GM12874 (cell line): Measurements from ENCODE around the gene CIROP.

ENCODE experiments used
- TF ChIP-seq, protein P1 (sequence below): IDR thresholded peaks from 2 replicates; pipeline ENCODE4 v1.5.1; 2011; ENCODE audit warnings: low read depth, mild to moderate bottlenecking, control low read depth, low read length, moderate library complexity; ENCODE audit not compliant: insufficient read depth

Gene CIROP

DNA sequence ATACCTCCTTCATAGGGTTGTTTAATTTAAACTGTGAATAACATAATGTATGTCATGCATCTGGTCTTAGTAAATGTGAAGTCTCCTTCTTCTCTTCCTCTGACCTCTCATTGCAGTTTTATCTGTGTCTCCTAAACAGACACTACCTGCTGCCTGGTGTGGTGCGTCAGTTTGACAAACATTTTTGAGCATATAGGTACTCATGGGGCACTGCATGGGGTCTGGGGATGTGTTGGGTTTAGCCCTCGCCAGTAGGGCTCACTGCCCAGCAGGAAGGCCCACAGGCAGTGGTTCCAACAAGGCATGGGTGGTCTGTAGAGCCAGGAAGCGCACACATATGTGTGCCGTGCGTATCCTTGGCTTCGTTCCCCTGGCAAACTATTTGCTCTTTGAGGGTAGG lies 17.3 kb upstream of the CIROP start:
- TF ChIP-seq, protein P1, sequence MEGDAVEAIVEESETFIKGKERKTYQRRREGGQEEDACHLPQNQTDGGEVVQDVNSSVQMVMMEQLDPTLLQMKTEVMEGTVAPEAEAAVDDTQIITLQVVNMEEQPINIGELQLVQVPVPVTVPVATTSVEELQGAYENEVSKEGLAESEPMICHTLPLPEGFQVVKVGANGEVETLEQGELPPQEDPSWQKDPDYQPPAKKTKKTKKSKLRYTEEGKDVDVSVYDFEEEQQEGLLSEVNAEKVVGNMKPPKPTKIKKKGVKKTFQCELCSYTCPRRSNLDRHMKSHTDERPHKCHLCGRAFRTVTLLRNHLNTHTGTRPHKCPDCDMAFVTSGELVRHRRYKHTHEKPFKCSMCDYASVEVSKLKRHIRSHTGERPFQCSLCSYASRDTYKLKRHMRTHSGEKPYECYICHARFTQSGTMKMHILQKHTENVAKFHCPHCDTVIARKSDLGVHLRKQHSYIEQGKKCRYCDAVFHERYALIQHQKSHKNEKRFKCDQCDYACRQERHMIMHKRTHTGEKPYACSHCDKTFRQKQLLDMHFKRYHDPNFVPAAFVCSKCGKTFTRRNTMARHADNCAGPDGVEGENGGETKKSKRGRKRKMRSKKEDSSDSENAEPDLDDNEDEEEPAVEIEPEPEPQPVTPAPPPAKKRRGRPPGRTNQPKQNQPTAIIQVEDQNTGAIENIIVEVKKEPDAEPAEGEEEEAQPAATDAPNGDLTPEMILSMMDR = no peak

- TF ChIP-seq, protein P1 = no peak
These were observed 16.6 kb upstream of the CIROP start for GRCh38 chr14:23121361-23121771.

GRCh38 chr14:23120541-23121251 lies 15.9 kb upstream of the CIROP start:
- TF ChIP-seq, protein P1 = peak; percentile 99

GRCh38 chr14:23119363-23120327 lies 14.9 kb upstream of the CIROP start:
- TF ChIP-seq, protein P1 = no peak

- TF ChIP-seq, protein P1 = no peak
These were observed 13.9 kb upstream of the CIROP start, which contains the start of gene CEBPE for GRCh38 chr14:23118506-23119362. Gene CEBPE (minus strand): TSS chr14:23119255. CDS start chr14:23119091, 164 bp downstream.

DNA sequence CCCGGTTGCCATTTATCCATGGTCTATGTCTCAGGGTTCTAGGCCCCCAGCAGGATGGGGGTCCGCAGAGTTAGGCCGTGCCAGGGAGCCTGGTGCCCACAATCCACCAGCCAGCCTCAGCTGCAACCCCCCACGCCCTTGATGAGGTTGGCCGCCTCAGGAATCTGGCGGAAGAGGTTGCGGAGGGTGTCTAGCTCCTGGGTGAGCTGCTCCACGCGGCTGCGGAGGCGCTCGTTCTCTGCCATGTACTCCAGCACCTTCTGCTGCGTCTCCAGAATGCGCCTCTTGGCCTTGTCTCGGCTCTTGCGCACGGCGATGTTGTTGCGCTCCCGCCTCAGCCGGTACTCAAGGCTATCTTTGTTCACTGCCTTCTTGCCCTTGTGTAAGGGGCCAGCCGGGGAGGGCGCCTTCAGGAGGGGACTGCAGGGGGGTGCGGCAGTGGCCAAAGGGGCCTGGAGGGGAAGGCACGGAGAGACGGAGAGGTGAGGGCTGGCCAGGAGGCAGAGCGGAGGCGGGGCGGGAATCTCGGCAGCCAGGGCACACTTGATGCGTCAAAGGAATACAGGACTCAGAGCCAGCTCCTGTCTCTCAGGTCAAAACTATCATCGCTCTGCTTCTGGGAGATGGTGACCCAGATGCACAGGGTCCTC lies 12.7 kb upstream of the CIROP start:
- TF ChIP-seq, protein P1 = no peak
